Measurements from ENCODE around the gene UBALD2.
"Not testable (repeated sequence)": the region's sequence is repeated elsewhere in the genome, so short reads cannot be mapped to it uniquely, and the experiment has no call there.

Gene UBALD2

GRCh38 chr17:76264755-76265623 is at the start of gene UBALD2:
TSS of gene UBALD2 (plus strand) at chr17:76265348. CDS start at chr17:76265506, 158 bp downstream.
- peak; percentile 98 for DNase-seq

DNA sequence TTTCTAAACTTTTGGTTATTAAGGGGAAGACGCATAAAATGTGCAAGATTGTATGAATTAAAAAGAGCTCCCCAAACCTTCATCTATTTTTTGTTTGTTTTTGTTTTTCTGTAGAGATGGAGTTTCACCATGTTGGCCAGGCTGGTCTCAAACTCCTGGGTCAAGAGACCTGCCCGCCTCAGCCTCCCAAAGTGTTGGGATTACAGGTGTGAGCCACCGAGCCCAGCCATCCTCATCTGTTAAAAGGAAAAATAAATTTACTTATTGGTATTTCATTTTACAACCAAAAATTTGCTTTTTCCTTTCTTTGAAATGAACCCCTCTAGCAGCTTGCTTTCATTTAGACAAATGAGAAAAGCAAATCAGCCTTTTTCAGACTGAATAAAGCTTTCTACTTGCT is 48.1 kb upstream of the UBALD2 start:
- DNase-seq: no peak

- DNase-seq: no peak
Measured at GRCh38 chr17:76219670-76220383, 45.3 kb upstream of the UBALD2 start.

- DNase-seq: no peak
Measured at GRCh38 chr17:76223802-76224201, 41.3 kb upstream of the UBALD2 start.

- not testable (repeated sequence) for DNase-seq
Measured at GRCh38 chr17:76225373-76226086, 39.6 kb upstream of the UBALD2 start.

DNA sequence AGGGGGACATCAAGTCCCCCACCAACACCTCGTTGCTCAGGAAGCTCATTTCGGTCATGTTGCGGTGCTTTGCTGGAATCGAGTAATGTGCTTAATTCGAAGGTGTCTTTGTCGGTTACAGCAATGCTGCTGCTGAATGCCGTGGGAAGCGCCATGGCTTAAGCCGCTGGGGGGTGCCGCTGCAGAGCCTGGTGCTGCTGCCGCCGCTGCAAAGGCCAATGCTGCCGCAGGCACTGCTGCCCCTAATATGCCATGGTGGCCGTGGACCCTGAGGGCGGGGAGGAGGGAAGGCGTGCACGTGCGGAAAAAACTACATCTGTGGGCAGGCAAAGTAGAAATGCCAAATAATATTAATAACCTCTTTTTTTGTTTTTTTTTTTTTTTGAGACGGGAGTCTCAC is 38.4 kb upstream of the UBALD2 start:
- DNase-seq: not testable (repeated sequence)

- DNase-seq: no peak
Measured at GRCh38 chr17:76232342-76232741, 32.8 kb upstream of the UBALD2 start.

GRCh38 chr17:76233588-76234353 is 31.4 kb upstream of the UBALD2 start:
- DNase-seq: no peak

- DNase-seq: no peak
Measured at GRCh38 chr17:76234354-76234679, 30.8 kb upstream of the UBALD2 start.

- no peak for DNase-seq
Measured at GRCh38 chr17:76235883-76236282, 29.3 kb upstream of the UBALD2 start.

DNA sequence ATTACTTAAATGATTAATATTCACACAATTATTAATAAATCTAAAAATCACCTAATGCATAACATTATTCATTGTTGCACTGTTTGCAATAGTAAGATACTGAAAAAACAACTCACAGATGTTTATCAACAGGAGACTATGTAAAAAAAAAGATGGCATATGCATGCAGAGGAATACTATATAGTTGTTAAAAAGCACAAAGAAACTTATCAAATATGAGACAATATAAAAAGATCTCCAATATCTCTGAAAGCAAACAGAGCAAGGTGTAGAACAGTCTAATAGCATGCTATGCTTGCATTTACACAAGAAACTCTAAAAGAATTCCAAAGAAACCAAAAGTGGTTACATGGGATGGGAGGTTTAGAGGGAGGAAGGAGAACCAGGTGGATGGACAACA is 28.5 kb upstream of the UBALD2 start:
- DNase-seq: no peak

DNA sequence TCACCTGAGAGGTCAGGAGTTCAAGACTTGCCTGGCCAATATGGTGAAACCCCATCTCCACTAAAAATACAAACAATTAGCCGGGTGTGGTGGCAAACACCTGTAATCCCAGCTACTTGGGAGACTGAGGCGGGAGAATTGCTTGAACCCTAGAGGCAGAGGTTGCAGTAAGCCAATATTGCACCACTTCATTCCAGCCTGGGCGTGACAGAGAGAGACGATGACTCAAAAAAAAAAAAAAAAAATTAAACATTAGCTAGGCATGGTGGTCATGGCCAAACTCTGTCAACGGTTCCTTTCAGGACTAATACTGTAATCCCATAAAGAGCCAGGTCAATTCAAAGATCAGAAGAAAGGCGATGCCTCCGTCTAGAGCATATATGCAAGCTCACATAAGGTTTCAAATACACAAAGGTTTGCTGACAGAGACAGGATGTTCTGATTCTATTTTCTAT is 27.3 kb upstream of the UBALD2 start:
- no peak for DNase-seq

- no peak for DNase-seq
Measured at GRCh38 chr17:76238847-76239537, 26.2 kb upstream of the UBALD2 start.

- DNase-seq: no peak
Measured at GRCh38 chr17:76239538-76240274, 25.4 kb upstream of the UBALD2 start.

GRCh38 chr17:76240461-76241203 is 24.5 kb upstream of the UBALD2 start, which contains the start of gene RNF157:
TSS of gene RNF157 (minus strand) at chr17:76240493. CDS start at chr17:76240240, 253 bp downstream.
- peak; percentile 65 for DNase-seq

DNA sequence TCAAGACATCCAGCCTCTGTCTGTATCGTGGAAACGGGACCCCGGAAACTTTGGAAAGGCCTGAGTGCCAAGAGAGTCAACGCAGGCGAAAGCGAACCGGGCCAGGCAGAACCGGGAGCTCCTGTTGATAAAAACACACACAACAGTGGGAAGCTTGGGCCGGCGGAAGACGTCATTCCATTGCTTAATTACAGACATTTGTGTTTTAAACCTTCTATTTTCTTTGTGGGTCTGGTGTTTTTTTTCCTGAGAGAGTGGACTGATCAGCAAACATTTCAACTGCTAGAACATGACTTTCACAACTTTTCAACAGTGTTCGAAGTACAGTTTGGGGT is 24.0 kb upstream of the UBALD2 start:
- no peak for DNase-seq

DNA sequence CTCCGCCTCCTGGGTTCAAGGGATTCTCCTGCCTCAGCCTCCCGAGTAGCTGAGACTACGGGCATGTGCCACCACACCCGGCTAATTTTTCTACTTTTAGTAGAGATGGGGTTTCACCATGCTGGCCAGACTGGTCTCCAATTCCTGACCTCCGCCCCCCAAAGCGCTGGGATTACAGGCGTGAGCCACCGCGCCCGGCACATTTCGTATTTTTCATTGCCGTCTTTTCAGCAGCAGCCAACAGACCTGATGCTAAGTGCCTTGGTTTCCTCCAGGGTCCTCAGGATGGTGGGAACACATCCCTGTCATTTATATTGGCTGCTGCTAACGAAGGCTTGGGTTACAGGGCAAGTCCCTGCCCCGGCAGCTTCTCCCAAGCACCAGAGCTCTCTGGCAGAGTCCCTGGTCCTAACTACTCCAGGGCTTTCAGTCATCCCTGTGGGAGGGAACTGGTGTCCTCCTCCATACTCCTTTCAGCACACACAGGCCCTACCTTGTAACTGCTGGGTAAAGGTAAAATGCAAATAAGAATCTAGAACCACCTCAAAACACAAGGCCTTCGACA is 23.4 kb upstream of the UBALD2 start:
- DNase-seq: no peak

- no peak for DNase-seq
Measured at GRCh38 chr17:76243826-76244679, 21.1 kb upstream of the UBALD2 start.

GRCh38 chr17:76244721-76245120 is 20.4 kb upstream of the UBALD2 start:
- DNase-seq: not testable (repeated sequence)

All from activated CD8-positive, alpha-beta memory T cell treated with anti-CD3 and anti-CD28 coated beads, Interleukin-2, amount 50 U/mL, for 4 hours (primary cell).